Measurements from ENCODE around the gene NOSTRIN.
"Not testable (repeated sequence)": the region's sequence is repeated elsewhere in the genome, so short reads cannot be mapped to it uniquely, and the experiment has no call there.

NOSTRIN gene

DNA sequence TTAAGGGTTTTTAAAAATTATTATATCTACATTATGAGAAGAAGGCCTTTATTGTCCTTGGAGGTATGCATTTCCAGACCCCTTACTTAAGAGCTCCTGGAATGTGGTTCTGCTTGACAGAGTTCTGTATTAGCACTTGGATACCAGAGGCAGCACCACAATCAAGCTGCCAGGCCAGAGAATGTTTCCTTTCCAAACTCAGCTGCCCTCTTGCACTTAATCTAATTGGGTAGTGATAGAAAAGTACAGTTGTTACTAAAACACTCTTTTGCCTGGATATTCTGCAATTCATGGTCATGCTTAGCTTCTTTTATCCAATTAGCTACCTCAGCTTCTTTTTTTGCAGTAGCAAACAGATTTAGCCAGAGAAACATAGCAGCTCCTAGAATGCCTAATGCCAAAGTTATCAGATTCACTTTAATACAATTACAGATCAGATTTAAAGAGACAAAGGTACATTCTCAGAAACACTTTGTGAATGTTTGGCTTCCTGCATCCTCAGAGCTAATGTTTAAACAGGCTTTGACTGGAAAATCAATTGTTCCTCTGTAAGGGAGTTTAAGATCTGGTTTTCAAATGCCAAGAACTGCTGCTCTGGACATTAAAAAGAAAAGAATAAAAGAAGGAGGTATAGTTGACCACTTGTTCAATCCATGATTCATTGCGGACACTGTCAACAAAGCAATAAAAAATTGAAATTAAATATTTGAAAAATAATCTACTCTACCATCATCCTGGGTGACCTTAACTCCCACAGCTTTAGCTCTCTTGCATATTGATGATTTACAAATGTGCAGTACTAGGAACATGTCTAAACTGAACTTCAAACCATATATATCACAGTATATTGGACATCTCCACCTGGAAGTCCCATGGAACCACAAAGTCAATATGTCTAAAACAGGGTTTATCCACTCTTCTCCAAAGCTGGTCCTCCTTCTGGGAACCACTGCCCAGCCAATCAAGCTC, 12.8 kb downstream of the NOSTRIN start:
- no peak for DNase-seq (ENCODE audit: low read depth in 2 of 3, low spot score in 1 of 3)

DNA sequence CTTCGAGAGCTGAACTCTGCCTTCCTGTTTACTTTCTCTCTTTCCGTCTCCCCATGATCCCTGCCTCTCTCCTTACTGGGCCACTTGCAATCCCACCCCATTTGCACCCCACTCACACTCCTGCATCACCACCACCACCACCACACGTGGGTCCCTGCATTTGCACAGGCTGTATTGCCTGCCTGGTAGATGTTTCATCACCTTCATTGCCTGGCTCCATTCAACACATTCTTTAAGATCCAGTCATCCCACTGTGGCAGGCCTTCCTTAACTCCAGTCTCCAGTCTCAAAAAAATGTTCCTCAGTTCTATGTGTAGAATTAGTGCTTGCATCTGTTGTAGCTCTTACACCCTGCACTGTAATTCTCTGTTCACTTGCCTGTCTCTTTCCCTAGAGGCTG, 13.9 kb downstream of the NOSTRIN start:
- DNase-seq (ENCODE audit: low read depth in 2 of 3, low spot score in 1 of 3) = no peak

DNA sequence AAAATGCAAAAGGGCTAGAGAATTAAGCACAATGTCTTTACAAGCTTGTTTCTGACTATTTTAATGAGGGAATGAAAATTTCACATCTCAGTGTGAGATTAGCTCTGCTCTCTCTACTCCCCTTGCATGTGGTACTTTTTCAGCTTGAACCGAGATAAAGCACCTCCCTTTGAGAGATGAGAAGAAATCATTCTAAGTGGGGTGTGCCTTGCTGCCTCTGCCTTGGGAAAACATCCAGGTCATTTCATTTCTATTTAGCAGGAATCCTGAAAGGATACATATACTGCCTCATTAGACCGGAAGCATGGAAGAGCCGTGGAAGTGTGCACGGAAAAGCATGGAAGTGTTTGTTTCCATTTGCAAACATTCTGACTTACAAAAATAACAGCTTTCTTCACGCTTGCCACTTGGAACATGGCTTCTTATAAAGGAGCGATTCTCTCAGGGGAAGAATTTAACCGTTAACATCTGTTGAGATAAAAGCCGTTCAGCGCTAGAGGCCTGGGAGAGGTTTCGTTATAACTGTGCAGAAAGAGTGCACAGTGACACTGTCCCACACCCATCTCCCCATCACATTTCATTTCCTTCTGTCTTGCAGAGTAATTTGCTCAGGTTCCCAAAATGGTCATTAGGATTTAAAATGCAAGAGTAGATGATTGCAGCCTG, 16.7 kb downstream of the NOSTRIN start:
- DNase-seq (ENCODE audit: low read depth in 2 of 3, low spot score in 1 of 3) = no peak

DNA sequence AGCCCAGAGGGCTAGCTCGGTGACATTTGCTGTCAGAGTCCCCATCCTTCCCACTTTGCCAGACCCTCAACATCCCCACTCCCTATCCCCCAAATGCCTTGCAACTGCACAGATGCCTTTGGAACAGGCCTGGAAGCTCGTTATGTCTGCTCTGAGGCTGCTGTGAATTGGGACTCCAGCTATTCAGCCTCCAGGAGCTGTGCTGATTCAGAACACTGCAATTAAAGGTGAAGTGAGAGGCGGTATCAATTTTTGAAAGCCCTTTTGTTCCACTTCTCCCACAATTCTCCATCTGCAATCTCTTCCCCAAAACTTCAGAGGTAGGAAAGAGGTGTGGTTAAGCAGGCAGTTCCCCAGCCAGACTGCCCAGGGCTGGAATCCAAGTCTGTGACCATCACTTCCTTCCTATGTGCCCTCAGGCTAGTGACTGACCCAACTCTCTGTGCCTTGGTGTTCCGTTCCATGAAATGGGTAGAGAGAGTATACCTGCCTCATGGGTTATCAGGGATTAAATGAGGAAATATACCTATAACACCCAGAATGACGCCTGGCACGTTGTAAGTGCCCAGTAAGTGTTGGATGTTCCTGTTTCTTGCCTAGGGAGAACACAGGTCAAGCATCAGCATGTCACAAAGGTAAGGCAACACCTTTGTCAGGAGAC, 17.5 kb downstream of the NOSTRIN start:
- no peak for DNase-seq (ENCODE audit: low read depth in 2 of 3, low spot score in 1 of 3)

DNA sequence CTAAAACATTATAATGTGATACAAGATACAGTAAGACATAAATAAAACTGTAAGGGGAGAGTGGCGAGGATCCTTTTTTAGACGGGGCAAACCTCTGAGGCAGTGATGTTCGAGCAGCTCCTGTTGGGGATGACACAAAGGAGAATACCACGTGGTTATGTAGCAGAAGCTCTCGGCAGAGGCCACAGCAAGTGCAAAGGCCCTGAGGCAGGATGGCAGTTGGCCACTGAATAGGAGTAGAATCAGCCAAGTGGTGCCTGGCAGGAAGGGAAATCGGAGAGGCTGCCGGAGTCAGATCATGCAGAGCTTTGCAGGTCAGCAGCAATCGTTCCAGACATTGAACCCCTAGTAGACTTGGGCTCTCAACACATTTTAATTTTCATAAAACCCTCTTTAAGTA, 19.1 kb downstream of the NOSTRIN start:
- DNase-seq (ENCODE audit: low read depth in 2 of 3, low spot score in 1 of 3) = no peak

DNA sequence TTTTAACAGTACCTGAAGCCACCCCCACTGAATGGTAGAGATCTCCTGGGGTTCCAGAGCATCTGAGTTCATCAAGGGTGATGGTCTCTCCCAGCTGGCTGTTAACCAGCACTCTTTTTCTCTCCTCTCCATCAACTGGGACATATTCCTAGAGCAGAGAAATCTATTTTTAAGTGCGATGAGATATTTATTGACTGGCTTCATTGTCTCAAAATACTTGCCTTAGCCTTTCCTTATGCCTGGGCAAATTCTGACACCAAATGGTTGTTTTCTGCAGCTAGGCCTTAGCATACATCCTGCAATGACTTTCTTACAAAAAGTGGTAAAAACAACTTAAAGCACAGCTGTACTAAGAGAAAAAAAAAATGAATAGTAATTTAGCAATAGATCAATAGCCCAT, 19.6 kb downstream of the NOSTRIN start:
- no peak for DNase-seq (ENCODE audit: low read depth in 2 of 3, low spot score in 1 of 3)

DNA sequence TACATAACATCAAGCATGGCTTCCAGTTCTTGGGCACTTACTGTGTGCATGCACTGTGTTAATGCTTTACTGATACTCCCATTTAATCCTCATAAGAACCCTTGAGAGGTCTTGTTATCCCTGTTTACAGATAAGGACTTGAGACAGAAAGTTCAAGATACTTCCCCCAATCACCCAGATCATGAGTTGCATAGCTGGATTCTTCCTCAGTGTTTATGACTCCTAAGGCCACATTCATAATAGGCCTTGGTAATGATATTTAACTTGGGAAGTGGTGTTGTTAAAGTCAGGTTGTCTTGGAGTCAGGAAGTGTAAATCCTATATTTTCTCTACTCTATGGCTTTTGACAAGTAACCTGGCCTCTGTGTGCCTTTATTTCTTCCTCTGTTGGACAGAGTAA, 22.7 kb downstream of the NOSTRIN start:
- DNase-seq (ENCODE audit: low read depth in 2 of 3, low spot score in 1 of 3) = no peak

DNA sequence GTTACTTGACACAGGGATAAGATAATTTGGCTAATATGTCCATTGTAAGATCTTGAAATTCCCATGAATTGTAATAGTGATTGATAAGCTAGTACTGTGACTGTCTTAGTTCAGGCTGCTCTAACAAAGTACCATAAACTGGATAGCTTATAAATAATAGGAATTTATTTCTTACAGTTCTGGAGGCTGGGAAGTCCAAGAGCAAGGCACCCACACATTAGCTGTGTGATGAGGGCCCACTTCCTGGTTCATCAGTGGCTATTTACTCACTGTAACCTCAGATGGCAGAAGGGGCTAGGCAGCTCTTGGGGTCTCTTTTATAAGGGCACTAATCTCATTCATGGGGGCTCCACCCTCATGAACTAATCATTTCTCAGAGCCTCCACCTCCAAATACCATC, 28.5 kb downstream of the NOSTRIN start:
- no peak for DNase-seq (ENCODE audit: low read depth in 2 of 3, low spot score in 1 of 3)

DNA sequence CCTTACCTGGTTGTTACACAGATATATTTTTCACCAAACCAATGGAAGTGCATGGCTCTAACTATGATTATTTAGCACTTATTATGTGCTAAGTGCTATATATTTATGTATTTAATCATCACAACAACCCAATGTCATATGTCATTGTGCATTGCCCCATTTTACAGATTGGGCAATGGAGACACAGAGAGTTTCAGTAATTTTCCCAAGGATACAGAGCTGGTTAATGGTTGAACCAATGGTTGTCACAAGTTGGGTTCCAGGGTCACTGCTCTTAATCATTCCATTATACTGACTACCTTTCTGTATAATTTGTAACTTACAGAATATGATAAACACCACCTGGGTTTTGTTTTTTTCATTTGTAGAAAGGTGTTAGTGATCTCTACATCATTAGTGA, 29.2 kb downstream of the NOSTRIN start:
- DNase-seq (ENCODE audit: low read depth in 2 of 3, low spot score in 1 of 3) = no peak

DNA sequence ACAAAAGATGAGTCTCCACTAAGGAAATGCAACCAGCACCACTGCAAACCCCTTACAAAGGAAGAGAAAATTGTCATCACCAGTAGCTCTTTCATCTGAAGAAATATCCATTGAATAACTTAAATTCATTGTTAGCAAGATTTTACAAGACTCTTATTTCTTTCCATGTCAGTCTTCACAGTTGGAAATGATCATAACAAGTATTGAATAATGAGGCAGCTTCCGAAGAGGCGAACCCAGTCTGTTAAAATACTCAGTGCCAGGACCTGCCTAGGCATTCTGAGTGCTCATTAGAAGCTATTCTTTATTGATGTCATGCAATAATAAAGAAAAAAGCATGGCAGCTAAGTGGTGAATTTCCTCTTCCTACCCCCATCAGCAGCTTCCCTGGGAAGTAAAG, 33.5 kb downstream of the NOSTRIN start:
- no peak for DNase-seq (ENCODE audit: low read depth in 2 of 3, low spot score in 1 of 3)

DNA sequence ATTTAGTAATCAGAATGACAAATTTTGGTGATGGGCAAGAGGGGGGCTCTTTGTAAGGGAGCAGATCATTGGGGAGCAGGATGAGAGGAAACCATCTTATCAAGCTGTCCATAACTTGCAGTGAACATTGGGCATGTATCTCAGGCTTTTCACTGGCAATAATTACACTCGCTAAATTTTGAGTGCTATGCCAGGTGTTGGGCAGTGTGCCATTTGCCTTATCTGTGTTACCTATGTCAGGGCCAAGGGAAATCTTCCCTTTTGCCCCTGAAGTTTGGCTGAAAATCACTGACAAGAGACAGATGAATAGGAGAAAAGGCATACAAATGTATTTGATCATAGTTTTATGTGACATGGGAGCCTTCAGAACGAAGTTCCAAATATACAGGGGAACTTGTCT, 39.0 kb downstream of the NOSTRIN start:
- DNase-seq (ENCODE audit: low read depth in 2 of 3, low spot score in 1 of 3) = no peak

DNA sequence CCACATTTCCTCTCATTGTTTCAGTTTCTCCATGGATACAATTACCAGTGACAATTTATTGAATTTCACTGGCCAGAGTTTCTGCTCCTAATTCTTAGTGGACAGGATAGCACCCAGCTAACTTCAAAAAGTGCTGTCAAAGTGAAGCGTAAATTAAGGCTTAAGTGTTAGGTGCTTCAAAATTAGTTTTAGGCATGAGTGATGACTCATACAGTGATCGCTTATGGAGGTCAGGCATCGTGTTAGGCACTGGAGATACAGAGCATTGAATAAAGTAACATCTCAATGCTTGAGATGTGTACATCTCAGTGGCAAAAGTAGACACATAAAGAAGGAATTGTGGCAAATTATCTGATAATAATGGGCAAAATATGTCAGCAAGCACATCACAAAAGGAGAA, 40.8 kb downstream of the NOSTRIN start:
- DNase-seq (ENCODE audit: low read depth in 2 of 3, low spot score in 1 of 3) = no peak

DNA sequence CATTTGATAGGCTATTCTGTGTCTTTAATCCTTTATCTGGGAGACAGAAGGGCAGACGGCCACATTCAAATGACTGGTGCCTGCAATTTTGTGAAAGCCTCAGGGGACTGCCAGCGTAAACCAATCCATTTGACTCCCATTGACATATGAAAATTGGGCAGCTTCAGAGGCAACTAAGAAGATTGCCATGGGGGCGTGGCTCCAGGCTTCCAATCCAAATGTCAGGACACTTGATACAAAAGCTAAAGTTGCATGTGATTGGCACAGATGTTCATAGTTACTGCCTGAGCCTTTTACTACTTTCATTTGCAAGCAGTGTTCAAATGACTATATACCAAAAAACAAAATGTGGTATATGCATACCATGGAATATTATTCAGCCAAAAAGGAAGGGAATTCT, 45.8 kb downstream of the NOSTRIN start:
- DNase-seq (ENCODE audit: low read depth in 2 of 3, low spot score in 1 of 3) = no peak

DNA sequence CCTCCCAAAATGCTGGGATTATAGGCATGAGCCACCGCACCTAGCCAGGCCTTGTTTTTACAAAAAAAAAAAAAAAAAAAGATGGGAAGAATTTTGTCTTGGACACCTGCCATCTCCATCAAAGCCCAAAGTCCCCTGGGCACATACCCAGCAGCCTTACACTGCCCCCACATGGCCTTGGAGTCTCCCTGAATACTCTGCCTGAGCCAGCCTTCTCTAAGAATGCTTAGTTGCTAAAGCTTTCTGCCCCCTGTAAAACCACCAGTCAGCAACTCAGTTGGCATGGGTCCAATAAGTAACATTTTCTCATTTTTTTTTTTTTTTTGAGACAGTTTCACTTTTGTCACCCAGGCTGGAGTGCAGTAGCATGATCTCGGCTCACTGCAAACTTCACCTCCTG, 47.2 kb downstream of the NOSTRIN start:
- no peak for DNase-seq (ENCODE audit: low read depth in 2 of 3, low spot score in 1 of 3)

DNA sequence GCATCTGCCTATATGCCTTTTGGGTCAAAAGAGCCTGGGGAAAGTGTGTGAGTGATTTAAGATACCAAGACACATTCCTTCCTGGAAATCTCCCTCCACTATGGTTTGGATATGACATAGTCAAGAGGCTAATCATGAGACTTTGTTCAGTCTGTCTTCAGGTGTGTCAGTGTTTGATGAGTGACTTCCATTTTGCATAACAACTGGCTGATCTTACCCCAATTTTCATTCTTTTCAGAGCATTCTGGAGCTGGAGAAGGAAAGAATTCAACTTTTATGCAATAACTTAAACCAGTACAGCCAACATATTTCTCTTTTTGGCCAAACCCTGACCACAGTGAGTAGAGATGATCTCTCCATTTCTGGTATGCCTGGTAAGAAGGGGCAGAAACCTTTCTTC, 48.4 kb downstream of the NOSTRIN start:
- no peak for DNase-seq (ENCODE audit: low read depth in 2 of 3, low spot score in 1 of 3)

DNA sequence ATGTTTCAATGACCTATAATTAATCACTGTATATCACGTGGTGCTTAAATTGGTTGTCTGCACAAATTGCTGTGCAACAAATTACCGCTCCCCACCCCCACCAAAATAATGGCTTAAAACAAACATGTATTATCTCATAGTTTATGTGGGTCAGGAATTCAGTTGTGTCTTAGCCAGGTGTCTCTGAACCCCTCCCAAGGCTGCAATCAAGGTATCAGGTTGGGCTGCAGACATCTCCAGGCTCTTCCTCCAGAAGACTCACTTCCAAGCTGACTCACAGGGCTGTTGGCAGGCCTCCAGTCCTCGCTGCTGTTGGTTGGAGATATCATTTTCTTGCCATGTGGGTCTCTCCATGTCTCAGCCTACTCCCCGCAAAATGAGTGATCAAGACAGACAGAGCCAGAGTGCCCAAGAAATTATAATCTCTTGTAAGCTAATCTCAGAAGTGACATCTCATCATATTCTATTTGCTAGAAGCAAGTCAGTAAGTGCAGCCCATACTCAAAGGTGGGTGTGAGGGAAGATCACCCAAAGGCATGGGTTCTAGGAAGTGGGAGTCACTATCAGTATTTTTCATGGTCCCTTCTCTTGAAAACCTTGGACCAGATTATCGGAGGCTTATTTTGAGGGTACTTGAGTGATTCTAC, 49.4 kb downstream of the NOSTRIN start:
- DNase-seq (ENCODE audit: low read depth in 2 of 3, low spot score in 1 of 3) = no peak

DNA sequence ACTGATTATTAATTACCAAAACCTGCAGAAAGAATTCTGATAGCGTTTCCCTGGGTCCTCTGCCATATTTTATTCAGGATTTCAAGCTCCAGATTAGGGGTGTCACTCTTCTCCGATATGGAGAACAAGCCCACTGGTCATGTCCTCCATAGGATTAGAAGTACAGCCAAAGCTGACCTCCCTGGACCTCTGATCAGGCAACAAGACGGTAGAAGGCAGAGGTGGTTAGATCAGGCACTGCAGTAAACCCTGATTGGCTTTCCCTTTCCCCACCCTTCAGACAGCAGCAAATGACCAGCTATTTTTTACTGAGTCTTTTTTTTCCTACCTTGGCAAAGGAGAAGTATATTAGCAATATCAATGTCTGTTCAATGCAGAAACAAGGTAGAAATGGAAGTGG, 50.0 kb downstream of the NOSTRIN start:
- DNase-seq (ENCODE audit: low read depth in 2 of 3, low spot score in 1 of 3) = no peak

DNA sequence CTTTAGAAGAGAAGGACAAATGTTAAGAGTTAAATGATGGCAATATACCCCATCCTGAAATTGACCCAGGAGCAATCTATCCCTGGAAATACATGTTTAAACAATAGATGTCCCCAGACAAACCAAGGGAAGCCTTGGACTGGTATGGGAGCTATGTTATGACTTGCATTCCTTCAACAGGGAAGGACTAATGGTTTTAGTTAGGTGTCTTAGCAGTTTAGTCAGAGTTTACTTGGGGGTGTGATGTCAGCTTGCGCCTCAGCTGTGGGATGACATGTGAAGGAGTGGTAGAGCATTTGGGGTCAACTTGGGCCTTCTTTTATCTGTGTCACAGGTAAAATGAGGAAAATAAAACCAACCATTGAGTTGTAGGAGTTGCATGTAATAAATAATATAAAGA, 51.0 kb downstream of the NOSTRIN start:
- DNase-seq (ENCODE audit: low read depth in 2 of 3, low spot score in 1 of 3) = no peak

DNA sequence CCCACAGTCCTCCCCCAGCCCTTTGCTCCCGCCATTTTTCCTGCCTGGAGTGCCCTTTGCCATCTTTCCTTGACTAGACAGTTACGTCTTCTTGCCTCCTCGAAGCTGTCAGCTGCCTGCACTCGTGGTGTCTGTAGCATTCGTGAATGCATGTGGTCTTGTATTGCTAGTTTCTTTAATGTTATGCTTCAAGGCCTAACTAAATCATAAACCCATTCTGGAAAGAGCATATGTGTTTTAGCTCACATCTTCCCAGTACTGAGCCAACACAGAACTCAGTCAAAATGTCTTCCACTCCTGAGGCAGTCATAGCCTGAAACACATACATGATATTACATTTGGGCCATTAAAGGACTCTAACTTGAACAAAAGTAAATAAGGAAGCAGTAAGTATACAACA, 52.2 kb downstream of the NOSTRIN start:
- no peak for DNase-seq (ENCODE audit: low read depth in 2 of 3, low spot score in 1 of 3)

DNA sequence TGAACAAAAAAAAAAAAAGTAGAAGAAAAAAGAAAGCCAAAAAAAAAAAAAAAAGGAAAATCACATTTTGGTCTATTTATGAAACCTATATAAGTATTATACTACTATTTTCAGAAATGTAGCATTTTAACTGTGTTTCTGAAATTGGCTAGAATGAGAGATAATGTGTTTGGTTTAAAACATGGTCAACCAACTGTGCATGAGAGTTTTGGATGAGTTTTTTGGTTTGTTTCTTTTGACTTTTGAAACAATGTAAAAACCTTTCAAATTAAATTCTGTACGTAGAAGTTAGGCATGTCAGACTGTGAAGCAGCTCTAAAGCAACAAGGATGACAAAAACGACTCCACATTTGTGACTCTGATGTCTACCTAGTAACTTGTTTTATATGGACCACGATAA, 53.2 kb downstream of the NOSTRIN start:
- no peak for DNase-seq (ENCODE audit: low read depth in 2 of 3, low spot score in 1 of 3)

DNA sequence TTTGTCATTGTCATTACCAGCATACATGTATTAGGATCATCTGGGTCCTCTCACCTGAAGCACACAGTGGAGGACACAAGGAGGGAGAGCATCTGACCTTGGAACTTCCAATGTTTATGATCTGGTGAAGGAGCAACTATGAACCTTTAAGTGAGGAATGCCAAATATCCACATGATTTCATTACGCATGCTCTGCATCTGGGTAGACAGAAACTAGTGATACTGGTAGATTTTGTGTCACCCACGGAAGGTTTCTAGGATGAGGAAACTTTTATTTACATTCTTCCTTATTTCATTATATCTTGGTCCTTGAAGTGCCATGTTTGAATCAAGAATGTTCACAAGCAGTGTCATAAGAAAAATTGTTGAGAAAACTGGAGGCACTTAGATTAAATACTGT, 55.7 kb downstream of the NOSTRIN start:
- DNase-seq (ENCODE audit: low read depth in 2 of 3, low spot score in 1 of 3) = no peak

DNA sequence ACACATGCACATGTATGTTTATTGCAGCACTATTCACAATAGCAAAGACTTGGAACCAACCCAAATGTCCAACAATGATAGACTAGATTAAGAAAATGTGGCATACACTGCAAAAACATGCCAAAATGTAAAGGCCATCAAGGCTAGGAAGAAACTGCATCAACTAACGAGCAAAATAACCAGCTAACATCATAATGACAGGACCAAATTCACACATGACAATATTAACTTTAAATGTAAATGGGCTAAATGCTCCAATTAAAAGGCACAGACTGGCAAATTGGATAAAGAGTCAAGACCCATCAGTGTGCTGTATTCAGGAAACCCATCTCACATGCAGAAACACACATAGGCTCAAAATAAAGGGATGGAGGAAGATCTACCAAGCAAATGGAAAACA, 64.7 kb downstream of the NOSTRIN start:
- not testable (repeated sequence) for DNase-seq (ENCODE audit: low read depth in 2 of 3, low spot score in 1 of 3)
